Erythroblast (primary cell): Measurements from ENCODE around the gene CSTF2T.

Source experiments
- GATA1 ChIP-seq: IDR thresholded peaks from 2 replicates; pipeline ENCODE4 v1.6.1; 2011; ENCODE audit warnings: low read depth, mild to moderate bottlenecking, control low read depth, low read length, moderate library complexity
- POLR2A ChIP-seq: IDR thresholded peaks from 2 replicates; pipeline ENCODE4 v1.6.1; 2011; ENCODE audit warnings: mild to moderate bottlenecking, low read length

GRCh38 chr10:51744235-51745000 lies 45.0 kb upstream of the CSTF2T start:
- no peak for TF ChIP-seq POLR2A
- no peak for TF ChIP-seq GATA1
